Trophoblast cell (in vitro differentiated cells and primary cell): ENCODE results near the gene GRIK4.
A peak's percentile ranks its signal among the peaks of the same experiment; 100 is the strongest.

Source experiments
- DNase-seq, 2 donors: peaks; one replicate each; pipeline ENCODE4 v3.0.0-alpha.2; 2016
- H2AFZ ChIP-seq: 2 replicates; pipeline ENCODE4 v1.6.1; 2013; ENCODE audit warnings: low read length, moderate library complexity, mild to moderate bottlenecking; ENCODE audit not compliant: insufficient read depth, poor library complexity
- H2AK5ac ChIP-seq: 2 replicates; pipeline ENCODE4 v1.6.1; 2013; ENCODE audit warnings: mild to moderate bottlenecking, low read length
- H2BK120ac ChIP-seq: 2 replicates; pipeline ENCODE4 v1.6.1; 2013; ENCODE audit warnings: low read length, mild to moderate bottlenecking, moderate library complexity; ENCODE audit not compliant: insufficient read depth, poor library complexity
- H2BK12ac ChIP-seq: 2 replicates; pipeline ENCODE4 v1.6.1; 2013; ENCODE audit warnings: mild to moderate bottlenecking, low read length, moderate library complexity
- H2BK5ac ChIP-seq: 2 replicates; pipeline ENCODE4 v1.6.1; 2013; ENCODE audit warnings: low read length, low read depth, moderate library complexity, mild to moderate bottlenecking; ENCODE audit not compliant: poor library complexity
- H3K14ac ChIP-seq: 2 replicates; pipeline ENCODE4 v1.6.1; 2013; ENCODE audit warnings: mild to moderate bottlenecking, low read length
- H3K18ac ChIP-seq: 2 replicates; pipeline ENCODE4 v1.6.1; 2013; ENCODE audit warnings: mild to moderate bottlenecking, low read length
- H3K23ac ChIP-seq: 2 replicates; pipeline ENCODE4 v1.6.1; 2013; ENCODE audit warnings: low read length
- H3K27ac ChIP-seq: 2 replicates; pipeline ENCODE4 v1.5.1; 2013; ENCODE audit warnings: low read depth, mild to moderate bottlenecking, inconsistent platforms, low read length, moderate library complexity
- H3K27me3 ChIP-seq: 2 replicates; pipeline ENCODE4 v1.6.1; 2013; ENCODE audit warnings: inconsistent platforms, mild to moderate bottlenecking, low read length, moderate library complexity; ENCODE audit not compliant: insufficient read depth
- H3K36me3 ChIP-seq, 2 experiments: 1 replicate in 1 of 2; 2 replicates in 1 of 2; pipeline ENCODE4 v1.6.1; 2013; ENCODE audit warnings: low read length in 2 of 2, mild to moderate bottlenecking in 2 of 2, moderate library complexity in 1 of 2; ENCODE audit not compliant: insufficient read depth in 2 of 2, control insufficient read depth in 1 of 2
- H3K4ac ChIP-seq: 2 replicates; pipeline ENCODE4 v1.6.1; 2013; ENCODE audit warnings: low read depth, mild to moderate bottlenecking, low read length, moderate library complexity
- H3K4me1 ChIP-seq, 2 experiments: 1 replicate in 1 of 2; 2 replicates in 1 of 2; pipeline ENCODE4 v1.6.1; 2013; ENCODE audit warnings: low read length in 2 of 2, mild to moderate bottlenecking in 2 of 2, moderate library complexity in 1 of 2; ENCODE audit not compliant: insufficient read depth in 2 of 2, control insufficient read depth in 1 of 2
- H3K4me2 ChIP-seq: 2 replicates; pipeline ENCODE4 v1.6.1; 2013; ENCODE audit warnings: inconsistent platforms, mild to moderate bottlenecking, low read length, moderate library complexity
- H3K4me3 ChIP-seq: 2 replicates; pipeline ENCODE4 v1.5.1; 2013; ENCODE audit warnings: mild to moderate bottlenecking, low read depth, low read length, inconsistent platforms
- H3K79me1 ChIP-seq: one replicate; pipeline ENCODE4 v1.6.1; 2013; ENCODE audit warnings: low read length
- H3K79me2 ChIP-seq: 2 replicates; pipeline ENCODE4 v1.6.1; 2013; ENCODE audit warnings: low read length, mild to moderate bottlenecking; ENCODE audit not compliant: control insufficient read depth, insufficient read depth, poor library complexity
- H3K9ac ChIP-seq: 2 replicates; pipeline ENCODE4 v1.6.1; 2013; ENCODE audit warnings: mild to moderate bottlenecking, low read length
- H3K9me3 ChIP-seq: 2 replicates; pipeline ENCODE4 v1.6.1; 2013; ENCODE audit warnings: low read depth, mild to moderate bottlenecking, control low read depth, inconsistent platforms, low read length; ENCODE audit not compliant: insufficient read depth
- H4K12ac ChIP-seq: 2 replicates; pipeline ENCODE4 v1.6.1; 2013; ENCODE audit warnings: low read depth, mild to moderate bottlenecking, low read length, moderate library complexity
- H4K8ac ChIP-seq: 2 replicates; pipeline ENCODE4 v1.6.1; 2013; ENCODE audit warnings: low read depth, mild to moderate bottlenecking, low read length, moderate library complexity
- H4K91ac ChIP-seq: one replicate; pipeline ENCODE4 v1.6.1; 2013; ENCODE audit warnings: low read depth, mild to moderate bottlenecking, low read length, moderate library complexity
- WGBS: extraction: QIAGEN DNeasy Blood & Tissue Kit; methylation state at CpG from one replicate; pipeline ENCODE4 v1.1.7; 2013; ENCODE audit warnings: missing lambda C conversion rate; ENCODE audit not compliant: insufficient read length, insufficient coverage; ENCODE audit errors: extremely low coverage; 5-methylcytosine and 5-hydroxymethylcytosine counted together

Gene GRIK4

DNA sequence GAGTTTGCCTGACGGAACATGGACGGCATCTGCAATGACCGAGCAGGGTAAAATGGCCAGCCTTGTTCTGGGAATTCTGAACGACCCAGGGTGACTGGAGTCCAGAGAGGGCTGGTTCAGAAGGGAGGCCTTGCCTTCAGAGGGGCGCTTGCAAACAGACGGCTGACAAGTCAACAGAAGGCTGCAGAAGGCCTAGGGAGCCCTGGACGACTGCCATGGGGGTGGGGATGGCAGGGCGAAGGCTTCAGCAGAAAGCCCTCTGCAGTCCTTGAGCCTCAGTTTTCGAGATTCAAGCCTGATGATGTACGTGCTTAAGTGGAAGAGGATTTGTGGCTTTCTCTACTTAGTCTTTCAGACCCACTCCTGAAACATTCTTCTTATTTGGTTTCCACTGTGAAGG, 395.2 kb downstream of the GRIK4 start:
- Histone ChIP-seq H3K23ac (no peak overlapping the region), H3K4ac (no peak overlapping the region), H3K14ac (no peak overlapping the region), H3K18ac (no peak overlapping the region), H4K8ac (no peak overlapping the region), H3K4me3 (no peak overlapping the region), H2BK12ac (no peak overlapping the region), H2BK5ac (no peak overlapping the region), H2AFZ (no peak overlapping the region), H3K79me2 (no peaks in the 10 kb centered on the region), H2AK5ac (no peak overlapping the region), H3K9me3 (no peaks in the 10 kb centered on the region), H4K12ac (no peak overlapping the region), H3K4me1 (peaks cover 17 to 20% of the 10 kb centered on the region in 2 experiments), H2BK120ac (no peak overlapping the region), H3K27me3 (no peaks in the 10 kb centered on the region), H4K91ac (no peak overlapping the region), H3K9ac (no peak overlapping the region), H3K79me1 (peaks cover 6% of the 10 kb centered on the region), H3K27ac (no peak overlapping the region), H3K36me3 (no peaks in the 10 kb centered on the region), H3K4me2 (no peak overlapping the region)
- no peak for DNase-seq
- WGBS, result no CpG with 5 or more reads among the region's 10 CpGs

DNA sequence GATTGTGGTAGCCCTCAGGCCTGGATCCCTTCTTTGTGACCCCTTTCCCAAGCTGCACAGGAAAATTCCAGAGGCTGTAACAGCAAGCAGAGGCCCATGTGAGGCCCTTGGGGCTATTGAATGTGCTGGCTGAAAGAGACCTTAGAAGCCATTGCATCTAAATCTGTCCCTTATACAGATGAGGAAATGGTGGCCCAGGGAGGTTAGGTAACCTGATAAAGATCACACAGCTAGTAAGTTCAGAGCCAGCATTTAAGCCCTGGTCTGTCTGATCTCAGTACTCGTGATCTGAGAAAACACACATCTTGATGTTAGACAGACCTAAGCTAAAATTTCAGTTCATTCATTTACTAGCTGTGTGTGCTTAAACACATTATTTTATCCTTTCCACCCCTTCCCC, 396.4 kb downstream of the GRIK4 start:
- no peak overlapping the region for H3K18ac ChIP-seq
- no peaks in the 10 kb centered on the region for H3K79me2 ChIP-seq
- H3K14ac ChIP-seq, result no peak overlapping the region
- no peak overlapping the region for H2BK12ac ChIP-seq
- H3K4me1 ChIP-seq, result peaks cover 17 to 23% of the 10 kb centered on the region in 2 experiments
- DNase-seq, result peak; percentile 76 to 87
- no peak overlapping the region for H2AK5ac ChIP-seq
- no peak overlapping the region for H3K4ac ChIP-seq
- no peak overlapping the region for H2BK5ac ChIP-seq
- H3K36me3 ChIP-seq, result no peaks in the 10 kb centered on the region
- no peak overlapping the region for H2AFZ ChIP-seq
- no peak overlapping the region for H3K23ac ChIP-seq
- no peak overlapping the region for H3K4me3 ChIP-seq
- no peak overlapping the region for H4K91ac ChIP-seq
- H4K8ac ChIP-seq, result no peak overlapping the region
- H2BK120ac ChIP-seq, result no peak overlapping the region
- no peak overlapping the region for H3K4me2 ChIP-seq
- peaks cover 6% of the 10 kb centered on the region for H3K79me1 ChIP-seq
- no CpG with 5 or more reads among the region's 1 CpG for WGBS
- H3K9ac ChIP-seq, result no peak overlapping the region
- no peak overlapping the region for H4K12ac ChIP-seq
- H3K27ac ChIP-seq, result peak overlapping the region; percentile 41
- no peaks in the 10 kb centered on the region for H3K9me3 ChIP-seq
- H3K27me3 ChIP-seq, result no peaks in the 10 kb centered on the region

DNA sequence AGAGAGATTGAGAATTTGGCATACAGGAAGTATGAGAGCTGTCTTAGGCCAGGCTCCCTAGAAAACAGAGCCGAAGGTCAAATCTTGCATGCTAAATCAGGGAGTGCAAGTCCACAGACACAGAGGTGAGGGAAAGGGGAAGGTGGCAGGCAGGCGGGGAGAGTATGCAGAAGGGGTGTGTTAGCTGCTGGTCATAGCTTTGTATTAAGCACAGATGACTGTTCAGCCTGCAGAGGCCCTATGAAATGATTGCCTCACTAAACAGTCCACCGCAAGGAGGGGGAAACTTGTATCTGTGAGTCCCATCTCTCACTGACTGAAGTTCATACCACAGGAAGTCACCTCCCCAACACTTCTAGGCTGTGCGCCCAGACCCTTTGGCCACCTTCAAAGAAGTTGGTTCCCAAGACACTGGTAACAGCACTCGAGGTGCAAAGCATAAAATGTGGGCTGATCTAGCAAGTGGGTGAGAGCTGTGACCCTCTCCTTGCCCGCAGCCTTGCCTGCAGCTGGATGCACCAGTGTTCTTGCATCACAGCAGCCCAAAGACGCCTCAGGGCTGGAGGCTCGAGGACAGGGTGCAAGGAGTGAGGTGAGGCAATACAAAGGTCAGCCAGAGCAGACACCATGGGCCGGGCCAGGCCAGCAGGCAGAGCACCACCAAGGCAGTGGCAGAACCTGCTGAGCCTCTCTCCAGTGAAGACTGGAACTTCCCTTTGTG, 397.1 kb downstream of the GRIK4 start:
- Histone ChIP-seq H3K4me3 (no peak overlapping the region), H3K4me1 (peaks cover 17 to 23% of the 10 kb centered on the region in 2 experiments), H3K36me3 (no peaks in the 10 kb centered on the region), H2BK12ac (no peak overlapping the region), H3K4ac (no peak overlapping the region), H3K79me1 (peaks cover 6% of the 10 kb centered on the region), H4K91ac (no peak overlapping the region), H3K79me2 (no peaks in the 10 kb centered on the region), H4K12ac (no peak overlapping the region), H3K4me2 (peak overlapping the region; percentile 20), H3K9ac (no peak overlapping the region), H3K27ac (peak overlapping the region; percentile 41), H3K14ac (no peak overlapping the region), H4K8ac (no peak overlapping the region), H2AFZ (no peak overlapping the region), H2BK5ac (no peak overlapping the region), H2AK5ac (no peak overlapping the region), H3K23ac (no peak overlapping the region), H3K27me3 (no peaks in the 10 kb centered on the region), H3K18ac (no peak overlapping the region), H3K9me3 (no peaks in the 10 kb centered on the region), H2BK120ac (no peak overlapping the region)
- no CpG with 5 or more reads among the region's 9 CpGs for WGBS
- peak; percentile 100 for DNase-seq

DNA sequence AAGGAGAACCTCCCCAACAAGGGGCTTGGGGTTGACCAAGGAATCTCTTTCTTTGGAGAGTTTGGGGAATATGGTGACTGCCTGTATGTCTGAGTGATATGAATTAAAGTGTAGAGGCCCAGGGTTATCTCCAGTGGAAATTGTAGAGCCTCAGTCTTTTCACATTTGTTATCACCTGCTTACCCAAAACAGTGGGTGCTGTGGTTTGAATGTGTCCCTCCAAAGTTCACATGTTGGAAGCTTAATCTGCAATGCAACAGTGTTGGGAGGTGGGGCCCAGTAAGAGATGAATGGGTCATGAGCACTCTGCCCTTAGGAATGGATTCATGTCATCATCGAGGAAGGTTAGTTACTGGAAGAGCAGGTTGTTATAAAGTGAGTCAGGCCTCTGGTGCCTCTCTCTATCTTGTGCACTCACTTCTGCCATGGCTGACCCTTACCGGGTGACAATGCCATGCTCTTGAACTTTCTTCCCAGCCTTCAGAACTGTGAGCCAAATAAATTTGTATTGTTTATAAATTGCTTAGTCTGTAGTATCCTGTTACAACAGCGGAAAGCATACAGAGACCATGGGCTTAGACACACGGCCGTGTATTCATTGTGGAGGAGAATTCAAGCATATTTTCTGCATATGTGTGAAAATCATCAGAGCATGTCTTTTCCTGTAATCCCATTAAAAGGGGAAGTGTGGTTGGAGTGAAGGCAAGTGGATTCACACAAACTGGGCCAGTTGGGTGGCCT, 398.3 kb downstream of the GRIK4 start:
- no peak overlapping the region for H4K12ac ChIP-seq
- no peaks in the 10 kb centered on the region for H3K79me2 ChIP-seq
- H3K9me3 ChIP-seq, result no peaks in the 10 kb centered on the region
- H2BK12ac ChIP-seq, result no peak overlapping the region
- no peak overlapping the region for H2AK5ac ChIP-seq
- no peak overlapping the region for H3K18ac ChIP-seq
- H3K4me2 ChIP-seq, result no peak overlapping the region
- H3K36me3 ChIP-seq, result no peaks in the 10 kb centered on the region
- no peak overlapping the region for H4K8ac ChIP-seq
- peaks cover 17 to 23% of the 10 kb centered on the region in 2 experiments for H3K4me1 ChIP-seq
- peak overlapping the region; percentile 82 for H4K91ac ChIP-seq
- H2BK120ac ChIP-seq, result peak overlapping the region; percentile 81
- no peak overlapping the region for H3K4ac ChIP-seq
- H2AFZ ChIP-seq, result no peak overlapping the region
- no peaks in the 10 kb centered on the region for H3K27me3 ChIP-seq
- peak overlapping the region; percentile 81 for H3K27ac ChIP-seq
- peak overlapping the region; percentile 63 for H2BK5ac ChIP-seq
- no peak overlapping the region for H3K23ac ChIP-seq
- peak overlapping the region; percentile 51 for H3K14ac ChIP-seq
- peak; percentile 75 to 88 for DNase-seq
- H3K4me3 ChIP-seq, result no peak overlapping the region
- H3K79me1 ChIP-seq, result peaks cover 6% of the 10 kb centered on the region
- no peak overlapping the region for H3K9ac ChIP-seq
- WGBS, result no CpG with 5 or more reads among the region's 5 CpGs
